Astrocyte (in vitro differentiated cells and primary cell): ENCODE data around the gene GABBR2.

Experiments used
- EZH2 ChIP-seq: IDR thresholded peaks from 2 replicates; pipeline ENCODE4 v1.6.1; 2012; ENCODE audit warnings: mild to moderate bottlenecking, low read length, inconsistent platforms; ENCODE audit not compliant: insufficient read depth
- TF ChIP-seq, protein P1 (sequence below): IDR thresholded peaks from 2 replicates; pipeline ENCODE4 v1.5.1; 2011; ENCODE audit warnings: low read depth, mild to moderate bottlenecking, inconsistent platforms, low read length, moderate library complexity; ENCODE audit not compliant: insufficient read depth

DNA sequence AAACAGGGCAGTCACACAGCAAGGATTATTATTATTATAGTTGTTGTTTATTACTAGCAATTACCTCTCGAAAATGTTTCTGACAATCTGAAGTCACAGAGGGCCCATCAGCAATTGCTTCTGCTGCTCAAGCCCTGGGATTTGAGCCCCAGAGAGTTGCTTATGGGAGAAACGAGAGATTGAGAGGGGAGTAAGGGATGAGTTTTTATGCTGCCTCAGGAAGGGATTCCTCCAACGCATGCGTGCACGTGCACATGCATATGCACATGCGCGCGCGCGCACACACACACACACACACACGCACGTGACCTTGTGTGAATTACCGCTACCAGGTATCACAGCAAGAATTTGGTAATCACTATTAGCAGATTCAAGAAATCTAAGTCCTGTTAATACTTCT lies 264.1 kb downstream of the GABBR2 start:
- TF ChIP-seq, protein P1, sequence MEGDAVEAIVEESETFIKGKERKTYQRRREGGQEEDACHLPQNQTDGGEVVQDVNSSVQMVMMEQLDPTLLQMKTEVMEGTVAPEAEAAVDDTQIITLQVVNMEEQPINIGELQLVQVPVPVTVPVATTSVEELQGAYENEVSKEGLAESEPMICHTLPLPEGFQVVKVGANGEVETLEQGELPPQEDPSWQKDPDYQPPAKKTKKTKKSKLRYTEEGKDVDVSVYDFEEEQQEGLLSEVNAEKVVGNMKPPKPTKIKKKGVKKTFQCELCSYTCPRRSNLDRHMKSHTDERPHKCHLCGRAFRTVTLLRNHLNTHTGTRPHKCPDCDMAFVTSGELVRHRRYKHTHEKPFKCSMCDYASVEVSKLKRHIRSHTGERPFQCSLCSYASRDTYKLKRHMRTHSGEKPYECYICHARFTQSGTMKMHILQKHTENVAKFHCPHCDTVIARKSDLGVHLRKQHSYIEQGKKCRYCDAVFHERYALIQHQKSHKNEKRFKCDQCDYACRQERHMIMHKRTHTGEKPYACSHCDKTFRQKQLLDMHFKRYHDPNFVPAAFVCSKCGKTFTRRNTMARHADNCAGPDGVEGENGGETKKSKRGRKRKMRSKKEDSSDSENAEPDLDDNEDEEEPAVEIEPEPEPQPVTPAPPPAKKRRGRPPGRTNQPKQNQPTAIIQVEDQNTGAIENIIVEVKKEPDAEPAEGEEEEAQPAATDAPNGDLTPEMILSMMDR = no peak
- TF ChIP-seq EZH2 = no peak
